ENCODE data around the gene KIRREL3.

KIRREL3 gene

DNA sequence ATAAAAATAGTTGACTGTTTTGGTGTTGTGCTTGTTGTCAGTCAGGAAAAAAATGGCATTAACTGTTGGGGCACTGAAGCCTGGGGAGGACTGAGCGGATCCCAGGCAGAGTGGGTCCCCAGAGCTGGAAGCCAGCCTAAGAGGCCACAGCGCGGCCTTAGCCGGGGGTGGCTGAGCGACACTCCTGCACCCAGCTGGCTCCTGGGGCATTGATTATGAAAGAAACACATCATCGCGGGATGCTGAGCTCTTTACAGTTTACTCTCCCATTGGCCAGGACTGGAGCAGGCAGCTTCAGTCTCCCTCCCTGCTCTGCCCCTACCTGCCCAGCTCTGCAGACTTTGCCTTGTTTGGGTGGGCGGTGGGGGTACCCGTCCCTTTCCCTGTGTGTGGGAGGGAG is 523.6 kb downstream of the KIRREL3 start:
- no peak for DNase-seq (ENCODE audit: low read depth in 1 of 2, low spot score in 1 of 2)

DNA sequence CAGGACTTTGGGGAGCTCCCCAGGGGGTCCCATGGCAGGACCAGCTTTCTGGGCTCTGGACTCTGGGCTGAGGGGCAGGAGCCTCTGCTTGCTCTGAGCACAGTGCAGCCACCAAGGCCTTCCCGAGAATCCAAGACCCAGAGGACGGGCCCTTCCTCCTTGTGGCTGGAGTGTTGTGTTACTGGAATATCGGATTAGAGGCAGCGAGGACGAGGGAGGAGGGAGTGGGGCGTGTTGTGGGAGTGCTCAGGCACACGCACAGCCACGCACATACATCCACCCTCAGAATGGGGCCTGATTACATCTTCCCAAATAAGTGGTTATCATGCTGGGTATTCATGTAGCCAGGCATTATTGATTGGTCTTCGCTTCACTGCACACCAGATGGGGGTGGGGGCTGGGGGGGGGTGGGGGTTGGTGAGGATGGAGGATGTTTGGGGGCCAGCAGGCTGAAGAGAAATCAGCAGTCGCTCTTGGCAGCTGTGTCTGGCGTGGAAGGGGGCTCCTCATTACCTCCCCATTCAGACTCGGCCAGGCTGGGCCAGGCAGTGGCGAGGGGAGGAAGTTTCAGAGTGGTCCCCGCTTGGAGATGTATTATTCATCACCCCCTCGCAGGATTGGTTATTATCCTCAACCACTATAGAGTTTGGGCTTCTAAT is 524.2 kb downstream of the KIRREL3 start:
- DNase-seq (ENCODE audit: low read depth in 1 of 2, low spot score in 1 of 2) = no peak

DNA sequence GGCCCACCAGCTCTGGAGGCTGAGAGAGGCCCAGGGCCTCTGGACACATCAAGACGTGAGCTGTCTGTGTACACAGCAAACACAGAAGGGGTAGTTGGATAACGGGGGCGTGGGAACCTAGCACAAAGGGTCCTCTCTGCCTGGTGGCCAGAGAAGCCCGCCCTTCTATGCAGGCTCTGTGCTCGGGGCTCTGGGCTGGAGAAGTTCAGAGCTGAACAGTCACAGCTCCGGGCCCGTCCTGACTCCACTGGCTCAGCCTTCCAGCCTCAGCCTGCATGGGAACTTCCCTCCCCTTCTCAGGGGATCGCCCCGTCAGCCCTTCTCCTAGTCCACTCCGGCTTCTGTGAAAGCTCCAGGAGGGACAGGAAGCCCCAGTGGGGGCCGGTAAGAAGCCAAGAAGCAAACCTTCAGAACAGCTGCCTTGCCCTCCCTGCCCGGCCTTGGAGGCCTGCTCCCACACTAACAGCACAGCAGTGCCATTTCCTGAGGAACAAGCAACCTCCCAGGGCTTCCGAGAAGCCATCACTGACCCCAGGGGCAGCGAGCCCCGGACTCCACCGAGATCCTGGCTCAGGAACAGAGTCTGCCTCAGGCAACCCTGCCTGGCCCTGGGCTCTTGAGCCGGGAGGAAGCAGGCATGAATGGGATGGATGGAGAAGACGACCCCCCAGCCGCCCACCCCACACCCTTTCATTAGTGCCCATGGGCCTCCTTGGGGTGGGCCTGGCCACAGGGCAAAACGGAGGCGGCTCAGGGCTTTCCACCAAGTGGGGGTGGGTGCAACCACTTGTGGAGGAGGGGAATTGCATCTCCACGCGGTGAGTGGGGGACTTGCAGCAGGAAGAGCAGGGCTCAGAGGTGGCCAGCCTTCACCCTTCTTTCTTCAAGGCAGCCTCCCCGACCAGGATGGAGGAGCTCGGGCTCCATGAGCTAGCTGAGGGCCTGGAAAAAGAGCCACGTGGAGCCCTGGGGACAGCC is 525.3 kb downstream of the KIRREL3 start:
- no peak for DNase-seq (ENCODE audit: low read depth in 1 of 2, low spot score in 1 of 2)

DNA sequence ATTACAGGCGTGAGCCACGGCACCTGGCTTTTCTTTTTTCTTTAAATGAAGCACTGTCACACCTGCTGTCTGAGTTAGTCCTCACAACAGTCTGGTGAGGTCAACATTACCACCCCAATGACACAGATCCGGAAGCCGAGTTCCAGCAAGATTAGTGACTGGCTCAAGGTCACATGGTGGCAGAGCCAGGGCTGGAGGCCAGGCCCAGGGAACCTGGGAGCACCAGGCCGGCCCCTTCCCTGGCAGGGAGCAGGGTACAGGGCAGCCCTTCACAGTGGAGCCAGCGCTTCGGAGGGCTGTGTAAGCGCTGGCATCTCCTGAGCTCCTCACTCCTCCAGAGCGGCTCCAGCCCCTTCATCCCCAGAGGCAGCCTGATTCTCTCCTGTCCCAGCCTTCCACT is 526.4 kb downstream of the KIRREL3 start:
- no peak for DNase-seq (ENCODE audit: low read depth in 1 of 2, low spot score in 1 of 2)

DNA sequence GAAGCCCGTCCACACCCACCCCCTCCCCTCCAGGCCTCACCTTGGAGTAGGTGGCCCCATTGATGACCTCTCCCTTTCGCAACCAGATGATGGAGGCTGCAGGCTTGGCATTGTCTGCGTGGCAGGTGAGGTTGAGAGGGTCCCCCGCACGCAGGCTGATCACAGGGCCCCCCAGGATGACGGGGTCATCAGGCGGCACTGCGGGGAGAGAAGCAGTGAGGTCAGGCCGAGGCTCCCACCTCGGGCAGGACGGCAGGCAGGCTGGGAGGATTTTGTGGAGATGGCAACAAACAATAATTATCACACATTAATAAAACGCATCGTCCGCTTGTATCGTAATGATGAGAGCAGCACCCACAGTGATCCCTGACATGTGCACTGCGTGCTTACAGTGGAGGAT is 527.3 kb downstream of the KIRREL3 start:
- DNase-seq (ENCODE audit: low read depth in 1 of 2, low spot score in 1 of 2) = no peak

DNA sequence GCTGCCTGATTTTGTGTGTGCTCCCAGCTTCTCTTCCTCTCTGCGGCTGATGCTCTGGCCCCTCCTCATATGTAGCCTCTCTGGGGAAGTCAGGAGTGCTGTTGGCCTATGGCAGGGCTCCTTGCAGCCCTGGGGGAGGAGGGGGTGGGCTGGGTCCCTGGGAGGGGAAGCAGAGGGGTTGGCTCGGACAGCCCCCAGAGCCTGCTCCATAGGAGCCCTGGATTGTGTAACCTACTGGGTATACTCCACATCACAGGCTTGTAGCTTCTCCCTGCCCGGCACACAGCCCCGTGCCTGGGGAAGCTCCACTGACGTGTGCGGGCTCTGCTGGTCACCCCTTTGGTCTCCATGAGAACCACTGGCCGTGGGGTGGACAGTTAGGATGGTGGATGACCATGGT is 531.3 kb downstream of the KIRREL3 start:
- DNase-seq (ENCODE audit: low read depth in 1 of 2, low spot score in 1 of 2) = no peak

DNA sequence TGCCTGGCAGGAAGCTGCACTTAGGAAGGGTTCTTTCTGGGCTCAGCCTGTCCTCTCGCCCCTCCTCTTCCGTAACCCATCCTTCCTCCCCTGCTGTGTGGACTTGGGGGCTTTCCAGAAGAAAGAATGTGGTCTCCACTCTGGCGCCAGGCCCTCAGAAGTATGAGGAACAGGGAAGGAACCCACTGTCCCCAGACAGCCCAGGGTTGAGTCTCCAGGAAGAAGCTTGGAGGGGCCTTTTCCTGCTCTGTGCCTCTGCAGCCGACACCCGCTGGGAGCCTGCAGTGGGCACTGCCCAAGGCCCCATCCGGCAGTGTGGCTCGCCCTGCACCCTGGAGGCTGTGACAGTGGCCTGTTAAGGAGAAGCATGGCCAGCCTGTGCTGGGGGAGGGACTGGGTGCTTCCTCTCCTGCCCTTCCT is 532.5 kb downstream of the KIRREL3 start:
- DNase-seq (ENCODE audit: low read depth in 1 of 2, low spot score in 1 of 2) = no peak

DNA sequence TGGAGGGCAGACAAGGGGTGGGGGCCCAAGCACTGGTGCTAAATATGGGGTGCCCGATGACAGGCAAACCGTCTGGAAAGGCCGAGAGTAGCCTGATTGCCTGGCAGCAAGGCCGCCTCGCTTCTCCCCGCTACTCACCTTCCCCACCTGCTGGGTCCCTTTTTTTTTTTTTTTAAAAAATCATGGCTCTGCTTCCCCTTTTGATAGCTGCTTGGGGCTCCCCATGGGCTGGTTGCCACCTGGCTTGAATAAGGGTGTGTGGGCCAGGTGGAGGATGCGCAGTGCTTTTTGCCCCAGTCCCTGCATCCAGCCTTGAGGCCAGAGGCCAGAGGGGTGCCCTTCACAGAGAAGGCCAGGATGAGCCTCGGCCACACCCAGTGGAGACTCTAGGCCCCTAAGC is 533.1 kb downstream of the KIRREL3 start:
- no peak for DNase-seq (ENCODE audit: low read depth in 1 of 2, low spot score in 1 of 2)

DNA sequence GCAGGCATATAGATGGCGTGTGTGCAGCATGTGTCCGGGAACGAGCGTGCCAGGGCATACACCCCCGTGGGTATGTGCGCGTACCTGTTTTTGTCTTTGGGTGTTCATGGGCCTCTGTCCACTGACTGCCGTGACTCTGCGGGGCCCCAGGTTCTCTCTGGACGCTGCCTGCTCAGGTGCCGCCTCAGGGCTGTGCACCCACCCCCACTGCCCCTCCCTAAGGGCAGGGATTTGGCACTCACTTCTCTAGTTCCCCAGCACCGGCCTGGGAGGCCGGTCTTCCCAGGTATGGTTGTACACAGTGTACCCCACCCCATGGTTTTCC is 533.6 kb downstream of the KIRREL3 start:
- DNase-seq (ENCODE audit: low read depth in 1 of 2, low spot score in 1 of 2) = no peak

DNA sequence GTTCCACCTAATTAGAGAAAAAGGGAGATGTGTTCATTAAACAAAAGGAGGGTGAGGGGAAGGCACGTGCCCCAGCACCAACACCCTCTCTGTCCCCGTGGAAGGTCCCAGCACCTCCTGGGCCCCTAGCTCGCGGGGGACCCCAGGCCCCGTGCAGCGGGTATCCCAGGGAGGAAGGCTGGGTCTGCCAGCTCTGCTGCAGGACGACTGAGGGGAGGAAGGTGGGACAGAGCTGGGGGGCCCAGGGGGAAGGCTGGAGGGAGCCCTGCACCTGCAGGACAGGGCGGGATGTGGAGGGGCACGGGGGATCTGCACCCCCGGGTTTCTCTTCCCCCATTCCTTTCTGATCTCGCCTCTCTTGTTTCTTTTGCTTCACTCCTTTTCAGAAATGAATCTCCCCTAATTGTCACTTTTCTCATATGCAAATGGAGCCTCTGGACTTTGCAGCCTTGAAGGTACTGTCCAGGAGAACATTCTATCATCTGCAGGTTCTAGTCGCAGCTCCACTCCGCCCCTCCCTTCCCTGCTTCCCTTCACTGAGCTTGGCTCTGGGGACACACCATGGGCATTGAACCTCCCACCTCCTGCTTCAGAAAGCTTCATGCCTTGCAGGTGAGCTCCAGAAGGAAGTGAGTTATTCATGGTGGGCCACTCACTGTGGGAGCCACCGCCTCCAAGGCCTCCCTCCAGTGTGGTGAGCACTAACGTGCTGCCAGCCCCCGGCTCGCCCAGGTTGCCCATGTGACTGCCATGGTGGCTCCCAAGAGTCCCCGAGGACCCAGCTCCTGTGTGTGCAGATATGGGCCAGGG is 534.1 kb downstream of the KIRREL3 start:
- no peak for DNase-seq (ENCODE audit: low read depth in 1 of 2, low spot score in 1 of 2)

DNA sequence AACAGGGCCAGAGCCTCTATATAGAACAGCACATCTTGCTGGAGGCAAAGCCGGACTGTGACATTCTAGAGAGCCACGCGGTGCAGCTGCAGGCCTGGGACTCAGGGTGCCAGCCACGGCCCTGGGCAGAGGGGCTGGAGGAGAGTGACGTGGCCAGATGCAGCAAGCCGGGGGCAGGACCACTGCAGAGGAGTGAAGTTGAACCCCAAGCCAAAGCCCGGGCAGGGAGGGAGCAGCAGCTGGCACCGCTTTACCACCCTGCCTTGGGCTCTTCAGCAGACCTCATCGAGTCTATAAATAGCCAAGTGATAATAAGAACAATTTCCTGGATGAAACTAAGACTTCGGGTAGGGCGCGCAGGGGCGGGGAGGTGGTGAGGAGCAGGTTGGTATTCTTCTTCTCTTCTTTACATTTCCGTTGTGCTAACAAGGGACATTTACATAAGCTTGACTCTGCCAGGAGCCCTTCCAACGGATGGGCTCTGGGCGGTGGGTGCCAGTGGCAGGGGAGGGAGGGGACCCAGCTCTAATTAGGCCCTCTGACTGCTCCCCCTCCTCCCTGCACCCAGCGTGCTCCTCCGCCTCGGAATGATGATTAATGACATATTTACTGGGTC is 534.9 kb downstream of the KIRREL3 start:
- DNase-seq (ENCODE audit: low read depth in 1 of 2, low spot score in 1 of 2) = no peak

DNA sequence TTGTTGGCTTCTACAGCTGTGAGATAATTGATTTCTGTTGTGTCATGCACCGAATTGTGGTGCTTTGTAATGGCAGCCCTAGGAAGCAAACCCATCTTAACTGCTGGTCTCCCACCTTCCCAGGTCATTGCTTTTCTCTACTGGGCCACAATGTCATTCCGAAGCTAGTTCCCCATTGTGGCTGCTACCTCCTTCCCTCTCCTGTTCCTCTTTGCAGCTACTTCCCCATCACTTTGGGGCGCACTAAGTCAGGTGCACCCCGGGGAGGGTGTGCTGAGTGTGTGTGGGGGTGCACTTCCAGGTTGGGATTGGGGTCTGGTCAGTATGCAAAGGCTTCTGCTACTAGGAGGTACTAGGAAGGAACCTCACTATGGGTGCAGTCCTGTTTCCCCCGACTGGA is 535.8 kb downstream of the KIRREL3 start:
- DNase-seq (ENCODE audit: low read depth in 1 of 2, low spot score in 1 of 2) = no peak

DNA sequence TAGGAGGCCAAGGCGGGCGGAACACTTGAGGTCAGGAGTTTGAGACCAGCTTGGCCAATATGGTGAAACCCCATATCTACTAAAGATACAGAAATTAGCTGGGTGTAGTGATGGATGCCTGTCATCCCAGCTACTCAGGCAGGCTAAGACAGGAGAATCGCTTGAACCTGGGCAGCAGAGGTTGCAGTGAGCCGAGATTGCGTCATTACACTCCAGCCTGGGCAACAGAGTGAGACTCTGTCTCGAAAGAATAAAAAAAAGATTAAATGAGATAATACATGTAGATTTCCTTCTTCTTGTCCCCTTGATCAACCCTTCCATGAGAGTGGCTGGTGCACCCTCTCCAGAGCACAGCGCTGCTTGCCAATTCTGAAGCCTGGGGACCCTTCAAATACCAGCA is 538.1 kb downstream of the KIRREL3 start:
- DNase-seq (ENCODE audit: low read depth in 1 of 2, low spot score in 1 of 2) = no peak

DNA sequence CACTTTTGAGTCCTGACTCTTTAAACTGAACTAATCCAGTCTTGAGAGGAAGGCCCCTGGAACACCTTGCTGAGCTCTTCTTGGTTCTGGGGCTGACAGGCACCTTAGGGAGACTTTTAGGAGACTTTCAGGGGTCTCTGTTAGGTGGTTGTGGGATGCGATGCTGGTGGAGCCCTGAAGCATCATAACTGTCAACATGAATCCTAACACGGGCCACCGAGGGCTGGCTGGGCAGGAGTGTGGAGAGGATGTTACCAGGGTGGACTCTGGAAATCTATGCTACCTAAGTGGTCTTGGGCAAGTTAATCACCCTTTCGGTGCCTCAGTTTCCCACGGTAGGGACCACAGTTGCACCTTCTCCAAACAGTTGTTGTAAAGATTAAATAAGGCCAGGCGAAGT is 538.6 kb downstream of the KIRREL3 start:
- no peak for DNase-seq (ENCODE audit: low read depth in 1 of 2, low spot score in 1 of 2)

DNA sequence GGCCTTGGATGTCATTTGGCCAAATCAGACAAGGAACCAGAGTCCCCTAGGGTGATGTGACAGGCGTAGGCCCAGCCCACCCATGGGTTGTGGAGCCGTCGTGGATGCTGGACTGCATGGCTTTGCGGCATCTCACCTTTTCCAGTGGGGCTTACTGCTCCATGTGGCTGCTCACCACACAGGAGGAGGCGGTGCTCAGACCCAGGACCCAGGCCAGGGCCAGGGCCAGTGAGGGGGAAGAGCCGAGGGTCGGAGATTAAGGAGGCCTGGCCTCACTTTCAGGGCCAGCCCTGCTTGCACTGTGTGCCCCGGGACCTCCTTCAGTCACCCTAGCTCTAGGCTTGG is 539.5 kb downstream of the KIRREL3 start:
- no peak for DNase-seq (ENCODE audit: low read depth in 1 of 2, low spot score in 1 of 2)

DNA sequence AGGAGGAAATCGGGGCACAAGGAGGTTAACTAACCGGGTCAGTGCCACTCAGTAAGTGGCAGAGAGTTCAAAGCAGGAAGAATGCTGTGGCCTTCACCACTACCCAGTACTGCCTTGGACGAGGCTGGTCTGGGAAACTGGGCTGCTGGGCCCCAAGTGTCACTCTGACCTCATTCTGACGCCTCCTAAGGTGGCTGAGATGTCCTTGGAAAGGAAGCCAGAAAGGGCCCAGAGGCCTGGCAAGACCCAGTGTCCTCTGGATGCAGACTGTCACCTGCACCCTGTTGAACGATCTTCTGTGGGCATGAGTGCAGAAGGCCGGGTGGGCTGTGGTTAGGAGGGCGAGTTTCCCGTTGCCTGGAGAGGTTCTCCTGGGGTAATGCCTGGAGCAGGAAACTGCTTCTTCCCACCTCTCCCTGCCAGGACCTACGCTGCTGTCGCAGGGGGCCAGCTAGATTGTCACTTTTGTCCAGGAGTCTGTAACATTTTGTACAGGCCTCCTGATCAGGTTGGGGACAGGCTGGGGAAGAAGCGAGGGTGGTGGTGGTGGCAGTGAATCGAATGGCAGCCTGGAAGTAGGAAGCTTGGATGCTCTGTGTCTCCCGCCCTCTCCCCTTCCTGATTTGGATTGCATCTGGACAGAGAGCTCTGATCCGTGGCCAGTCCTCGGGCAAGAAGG is 540.0 kb downstream of the KIRREL3 start:
- DNase-seq (ENCODE audit: low read depth in 1 of 2, low spot score in 1 of 2) = no peak

DNA sequence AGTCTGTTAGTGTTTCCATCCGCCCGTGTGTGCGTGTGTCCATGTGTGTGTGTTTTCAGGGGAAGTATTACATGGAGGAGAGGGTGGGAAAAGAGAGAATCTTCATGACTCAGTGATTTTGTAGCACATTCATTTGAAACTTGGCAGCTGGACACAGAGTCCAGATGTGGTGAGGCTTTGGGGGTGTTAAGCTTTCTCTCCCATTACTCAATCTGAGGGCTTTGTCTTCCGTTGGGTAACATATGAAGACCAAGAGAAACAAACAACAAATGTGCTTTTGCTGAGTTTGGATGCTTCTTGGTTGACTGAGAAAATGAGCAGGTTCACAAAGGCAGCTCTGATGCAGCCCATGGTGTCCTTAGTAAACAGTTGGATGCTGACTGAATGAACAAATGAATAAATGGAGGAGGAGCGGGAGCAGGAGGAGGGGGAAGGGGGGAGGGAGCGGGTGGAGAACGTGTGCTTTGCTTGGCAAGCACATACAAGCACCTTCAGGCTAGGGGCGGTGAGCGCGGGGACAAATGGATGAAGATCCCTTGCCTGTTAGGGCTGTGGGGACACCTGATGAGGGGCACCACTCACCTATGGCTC is 540.8 kb downstream of the KIRREL3 start:
- DNase-seq (ENCODE audit: low read depth in 1 of 2, low spot score in 1 of 2) = no peak

DNA sequence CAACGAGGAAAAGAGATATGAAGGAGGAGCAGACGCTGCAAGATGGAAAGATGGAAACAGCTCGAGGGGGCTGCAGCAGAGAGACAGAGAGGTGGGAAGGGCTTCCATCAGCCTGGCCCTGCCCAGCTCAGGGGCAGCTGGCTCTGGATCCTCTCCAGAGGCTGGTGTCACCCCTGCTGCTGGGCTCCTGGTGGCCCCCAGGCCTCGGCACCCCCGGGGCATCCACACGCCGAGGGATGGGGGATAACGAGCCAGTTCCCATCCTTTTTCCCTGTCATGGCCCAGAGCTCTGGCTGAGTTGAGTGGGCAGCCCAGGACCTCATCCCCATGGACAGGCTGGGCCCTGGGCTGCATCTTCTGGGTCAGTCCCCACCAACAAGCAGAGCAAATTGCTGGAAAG is 542.8 kb downstream of the KIRREL3 start:
- DNase-seq (ENCODE audit: low read depth in 1 of 2, low spot score in 1 of 2) = no peak

DNA sequence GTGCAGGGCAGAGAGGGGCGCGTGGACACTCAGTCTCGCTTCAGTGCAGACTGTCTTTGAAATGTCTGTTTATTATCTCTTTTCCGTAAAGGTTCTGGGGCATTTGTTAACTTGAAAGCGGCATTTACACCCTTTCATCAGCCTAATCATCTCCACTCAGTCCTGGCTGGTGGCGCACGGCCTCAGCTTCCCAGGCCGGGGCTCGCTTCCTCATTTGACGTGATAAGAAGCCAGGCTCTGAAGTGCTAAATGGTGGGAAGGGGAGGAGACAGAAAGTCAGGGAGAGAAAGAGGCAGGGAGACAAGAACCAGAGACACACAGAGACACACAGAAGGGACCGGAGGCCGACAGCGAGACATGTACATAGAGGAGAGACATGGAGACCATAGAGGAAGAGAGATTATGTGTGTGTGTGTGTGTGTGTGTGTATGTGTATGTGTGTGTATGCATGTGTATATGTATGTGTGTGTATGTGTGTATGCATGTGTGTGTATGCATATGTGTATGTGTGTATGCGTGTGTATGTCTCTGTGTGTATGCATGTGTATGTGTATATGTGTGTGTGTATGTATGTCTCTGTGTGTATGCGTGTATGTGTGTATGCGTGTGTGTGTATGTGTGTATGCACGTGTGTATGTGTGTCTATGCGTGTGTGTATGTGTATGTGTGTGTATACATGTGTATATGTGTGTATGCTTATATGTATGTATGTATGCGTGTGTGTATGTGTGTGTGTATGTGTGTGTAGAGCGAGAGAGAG is 543.6 kb downstream of the KIRREL3 start:
- DNase-seq (ENCODE audit: low read depth in 1 of 2, low spot score in 1 of 2) = no peak

DNA sequence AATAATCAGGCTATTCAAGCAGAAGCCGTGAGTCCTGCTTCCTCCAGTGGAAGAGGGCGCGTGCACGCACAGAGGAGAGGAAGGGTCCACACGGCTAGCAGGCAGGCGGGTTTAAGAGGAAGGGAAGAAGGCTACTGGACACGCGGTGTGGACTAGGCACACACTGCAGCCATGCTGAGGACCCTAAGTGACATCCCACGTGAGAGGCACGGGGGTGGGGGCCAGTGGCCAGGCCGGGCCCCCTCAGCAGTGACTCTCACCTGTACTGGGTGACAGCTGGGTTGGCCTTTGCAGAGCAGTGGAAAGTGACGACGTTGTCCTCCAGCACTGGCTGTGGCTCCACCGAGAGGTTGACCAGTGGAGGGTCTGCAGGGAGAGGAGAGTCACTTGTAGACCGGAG is 544.5 kb downstream of the KIRREL3 start:
- no peak for DNase-seq (ENCODE audit: low read depth in 1 of 2, low spot score in 1 of 2)
